Measurements from ENCODE around the gene FOXF2. TPM values are rescaled to one million over a fixed set of nuclear protein-coding genes. Genes with fewer than 3 reads are reported as not detected.

FOXF2 gene
- total RNA-seq, 1 donor from 2014 or later: not detected

GRCh38 chr6:1382331-1382882, 7.0 kb upstream of the FOXF2 start:
- H3K27me3 Mint-ChIP-seq (ENCODE audit: unreplicated experiment): peaks cover 36% of the 10 kb centered on the region
- H3K36me3 Mint-ChIP-seq (ENCODE audit: low read depth, unreplicated experiment): no peaks in the 10 kb centered on the region
- peak overlapping the region; percentile 62 for H3K4me3 Mint-ChIP-seq (ENCODE audit: unreplicated experiment)
- H3K9me3 Mint-ChIP-seq (ENCODE audit: unreplicated experiment): no peaks in the 10 kb centered on the region
- no peak for TF ChIP-seq CTCF (IDR thresholded peaks at IDR 0.05; ENCODE audit: unreplicated experiment)
- peaks cover 24% of the 10 kb centered on the region for H3K4me1 Mint-ChIP-seq (ENCODE audit: unreplicated experiment)
- no peak overlapping the region for H3K27ac Mint-ChIP-seq (ENCODE audit: unreplicated experiment)
- no peak for DNase-seq (ENCODE audit: low spot score)

- DNase-seq (ENCODE audit: low spot score): peak; percentile 31
- no peak for TF ChIP-seq CTCF (IDR thresholded peaks at IDR 0.05; ENCODE audit: unreplicated experiment)
- no peaks in the 10 kb centered on the region for H3K36me3 Mint-ChIP-seq (ENCODE audit: low read depth, unreplicated experiment)
- H3K27me3 Mint-ChIP-seq (ENCODE audit: unreplicated experiment): peaks cover 39% of the 10 kb centered on the region
- H3K9me3 Mint-ChIP-seq (ENCODE audit: unreplicated experiment): no peaks in the 10 kb centered on the region
- no peak overlapping the region for H3K27ac Mint-ChIP-seq (ENCODE audit: unreplicated experiment)
- no peak overlapping the region for H3K4me3 Mint-ChIP-seq (ENCODE audit: unreplicated experiment)
- H3K4me1 Mint-ChIP-seq (ENCODE audit: unreplicated experiment): peaks cover 27% of the 10 kb centered on the region
Observed at GRCh38 chr6:1382883-1383728, 6.3 kb upstream of the FOXF2 start.

GRCh38 chr6:1383729-1384548, 5.4 kb upstream of the FOXF2 start:
- Mint-ChIP-seq H3K27me3 (ENCODE audit: unreplicated experiment) (peaks cover 45% of the 10 kb centered on the region), H3K27ac (ENCODE audit: unreplicated experiment) (no peak overlapping the region), H3K36me3 (ENCODE audit: low read depth, unreplicated experiment) (no peaks in the 10 kb centered on the region), H3K4me1 (ENCODE audit: unreplicated experiment) (peaks cover 25% of the 10 kb centered on the region), H3K9me3 (ENCODE audit: unreplicated experiment) (no peaks in the 10 kb centered on the region), H3K4me3 (ENCODE audit: unreplicated experiment) (no peak overlapping the region)
- peak; percentile 28 for DNase-seq (ENCODE audit: low spot score)
- TF ChIP-seq CTCF (IDR thresholded peaks at IDR 0.05; ENCODE audit: unreplicated experiment): no peak

GRCh38 chr6:1384549-1385128, 4.7 kb upstream of the FOXF2 start:
- peaks cover 44% of the 10 kb centered on the region for H3K27me3 Mint-ChIP-seq (ENCODE audit: unreplicated experiment)
- no peak overlapping the region for H3K4me3 Mint-ChIP-seq (ENCODE audit: unreplicated experiment)
- H3K36me3 Mint-ChIP-seq (ENCODE audit: low read depth, unreplicated experiment): no peaks in the 10 kb centered on the region
- H3K9me3 Mint-ChIP-seq (ENCODE audit: unreplicated experiment): no peaks in the 10 kb centered on the region
- no peak for DNase-seq (ENCODE audit: low spot score)
- TF ChIP-seq CTCF (IDR thresholded peaks at IDR 0.05; ENCODE audit: unreplicated experiment): no peak
- H3K4me1 Mint-ChIP-seq (ENCODE audit: unreplicated experiment): peaks cover 22% of the 10 kb centered on the region
- H3K27ac Mint-ChIP-seq (ENCODE audit: unreplicated experiment): no peak overlapping the region

All from endothelial cell (in vitro differentiated cells).